ENCODE measurements around the gene XYLT1. TPM values are rescaled to one million over a fixed set of nuclear protein-coding genes. Genes with fewer than 3 reads are reported as not detected.

XYLT1 gene
- total RNA-seq, 2 experiments from 2014 or later = 7.3 to 8.9 TPM

DNA sequence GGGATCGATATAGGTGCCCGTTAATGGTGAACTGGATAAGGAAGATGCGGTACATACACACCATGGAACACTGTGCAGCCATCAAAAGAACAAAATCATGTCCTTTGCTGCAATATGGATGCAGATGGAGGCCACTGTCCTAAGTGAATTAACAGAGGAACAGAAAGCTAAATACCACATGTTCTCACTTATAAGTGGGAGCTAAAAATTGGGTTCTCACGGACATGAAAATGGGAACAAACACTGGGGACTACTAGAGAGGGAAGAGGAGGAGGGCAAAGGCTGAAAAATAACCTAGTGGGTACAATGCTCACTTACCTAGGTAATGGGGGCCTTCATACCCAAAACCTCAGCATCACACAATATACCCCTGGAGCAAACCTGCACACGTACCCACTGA lies 302.6 kb downstream of the XYLT1 start:
- ChIA-PET POLR2A (no interaction called here), CTCF (no interaction called here)

DNA sequence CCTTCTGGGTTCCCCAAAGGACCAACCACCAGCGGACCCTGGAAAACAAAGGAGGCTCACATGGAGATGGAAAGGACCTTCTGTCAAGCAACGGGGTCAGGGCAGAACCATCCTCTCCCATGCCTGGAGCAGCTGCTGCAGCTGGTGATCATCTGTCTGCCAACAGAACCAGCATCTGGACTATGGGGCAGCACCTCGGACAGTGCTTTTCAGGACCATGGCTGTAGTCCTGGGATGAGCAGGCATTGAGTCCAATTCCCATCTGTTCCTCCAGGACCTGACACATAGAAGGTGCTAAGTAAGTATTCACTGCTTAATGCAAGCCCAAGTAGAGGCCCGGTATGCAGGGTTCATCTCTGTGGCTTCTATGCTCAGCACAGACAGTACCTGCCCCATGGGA lies 304.7 kb downstream of the XYLT1 start:
- peaks cover 2% of the 10 kb centered on the region for H3K9me3 Mint-ChIP-seq
- H3K4me1 Mint-ChIP-seq (ENCODE audit: low read depth) = no peaks in the 10 kb centered on the region
- no peak for DNase-seq
- TF ChIP-seq, protein P1, sequence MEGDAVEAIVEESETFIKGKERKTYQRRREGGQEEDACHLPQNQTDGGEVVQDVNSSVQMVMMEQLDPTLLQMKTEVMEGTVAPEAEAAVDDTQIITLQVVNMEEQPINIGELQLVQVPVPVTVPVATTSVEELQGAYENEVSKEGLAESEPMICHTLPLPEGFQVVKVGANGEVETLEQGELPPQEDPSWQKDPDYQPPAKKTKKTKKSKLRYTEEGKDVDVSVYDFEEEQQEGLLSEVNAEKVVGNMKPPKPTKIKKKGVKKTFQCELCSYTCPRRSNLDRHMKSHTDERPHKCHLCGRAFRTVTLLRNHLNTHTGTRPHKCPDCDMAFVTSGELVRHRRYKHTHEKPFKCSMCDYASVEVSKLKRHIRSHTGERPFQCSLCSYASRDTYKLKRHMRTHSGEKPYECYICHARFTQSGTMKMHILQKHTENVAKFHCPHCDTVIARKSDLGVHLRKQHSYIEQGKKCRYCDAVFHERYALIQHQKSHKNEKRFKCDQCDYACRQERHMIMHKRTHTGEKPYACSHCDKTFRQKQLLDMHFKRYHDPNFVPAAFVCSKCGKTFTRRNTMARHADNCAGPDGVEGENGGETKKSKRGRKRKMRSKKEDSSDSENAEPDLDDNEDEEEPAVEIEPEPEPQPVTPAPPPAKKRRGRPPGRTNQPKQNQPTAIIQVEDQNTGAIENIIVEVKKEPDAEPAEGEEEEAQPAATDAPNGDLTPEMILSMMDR (IDR thresholded peaks at IDR 0.05) = no peak
- H3K4me3 Mint-ChIP-seq = no peak overlapping the region
- H3K27me3 Mint-ChIP-seq = no peaks in the 10 kb centered on the region
- CTCF ChIA-PET = no interaction called here
- ATAC-seq = no peak
- intact Hi-C loops (cut with micrococcal nuclease) = no loop called here
- POLR2A ChIA-PET = interaction anchor here (0.6 kb wide), 1 partner anchor 370 kb away, joined by 3 read pairs; no protein-coding TSS in a partner anchor
- H3K27ac Mint-ChIP-seq = no peak overlapping the region
- no peaks in the 10 kb centered on the region for H3K36me3 Mint-ChIP-seq (ENCODE audit: low read depth)

More for the DNA sequence above, 302.6 kb downstream of the XYLT1 start:
- H3K27ac Mint-ChIP-seq = no peak overlapping the region
- ATAC-seq (no peak), DNase-seq (no peak)
- H3K4me1 Mint-ChIP-seq (ENCODE audit: low read depth) = peaks cover 4% of the 10 kb centered on the region
- H3K27me3 Mint-ChIP-seq = no peaks in the 10 kb centered on the region
- H3K4me3 Mint-ChIP-seq = no peak overlapping the region
- TF ChIP-seq, protein P1 (IDR thresholded peaks at IDR 0.05) = no peak
- H3K9me3 Mint-ChIP-seq = peaks cover 2% of the 10 kb centered on the region
- H3K36me3 Mint-ChIP-seq (ENCODE audit: low read depth) = no peaks in the 10 kb centered on the region
- intact Hi-C loops (cut with micrococcal nuclease) = no loop called here

DNA sequence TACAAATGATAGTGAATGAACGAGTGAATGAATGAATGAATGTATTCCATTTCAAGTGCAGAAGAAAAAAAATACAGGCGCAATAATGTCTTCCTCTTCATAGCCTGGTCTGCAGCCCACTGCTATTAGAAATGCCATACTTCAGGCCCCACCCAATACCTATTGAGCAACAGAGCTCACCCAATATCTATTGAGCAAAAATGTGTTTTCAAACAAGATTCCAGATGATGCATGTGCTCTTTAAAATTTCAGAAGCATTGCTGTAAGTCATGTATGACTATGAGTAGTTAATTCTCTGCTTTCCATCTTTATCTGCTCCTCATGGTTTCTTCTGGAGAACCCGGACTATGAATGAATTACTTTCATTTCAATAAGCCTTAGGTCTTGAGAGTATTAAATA lies 308.2 kb downstream of the XYLT1 start:
- CTCF ChIA-PET = no interaction called here
- no peak overlapping the region for H3K27ac Mint-ChIP-seq
- H3K36me3 Mint-ChIP-seq (ENCODE audit: low read depth) = peaks cover 3% of the 10 kb centered on the region
- DNase-seq (no peak), ATAC-seq (no peak)
- TF ChIP-seq, protein P1 (IDR thresholded peaks at IDR 0.05) = no peak
- intact Hi-C loops (cut with micrococcal nuclease) = no loop called here
- H3K9me3 Mint-ChIP-seq = no peaks in the 10 kb centered on the region
- H3K4me3 Mint-ChIP-seq = no peak overlapping the region
- H3K4me1 Mint-ChIP-seq (ENCODE audit: low read depth) = no peaks in the 10 kb centered on the region
- POLR2A ChIA-PET = no interaction called here
- no peaks in the 10 kb centered on the region for H3K27me3 Mint-ChIP-seq

DNA sequence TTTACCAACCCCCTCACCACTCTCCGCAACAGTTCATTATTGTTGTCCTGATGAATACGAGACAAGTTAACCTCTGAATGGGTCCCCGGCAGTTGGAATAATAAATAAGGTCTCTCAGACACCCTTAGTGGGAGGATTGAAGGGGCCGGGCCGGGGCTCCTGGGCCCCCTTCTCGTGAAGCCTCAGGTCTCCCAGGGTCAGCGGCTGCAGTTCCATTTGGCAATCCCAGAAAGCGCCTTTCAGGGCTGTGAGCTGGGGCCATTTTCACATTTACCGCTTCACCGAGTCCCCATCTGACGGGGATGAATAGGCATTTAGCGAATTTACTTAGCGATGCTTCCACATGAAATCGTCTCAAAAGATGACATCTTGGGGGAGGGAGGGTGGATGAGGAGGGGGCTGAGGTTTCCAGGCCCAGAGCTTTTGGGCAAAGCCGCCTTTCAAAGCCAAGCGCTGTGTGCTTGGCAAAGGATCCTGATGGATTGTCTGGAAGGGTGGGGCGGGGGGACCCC lies 309.8 kb downstream of the XYLT1 start:
- CTCF ChIA-PET = no interaction called here
- no peaks in the 10 kb centered on the region for H3K27me3 Mint-ChIP-seq
- no peak for ATAC-seq
- H3K9me3 Mint-ChIP-seq = no peaks in the 10 kb centered on the region
- H3K27ac Mint-ChIP-seq = no peak overlapping the region
- intact Hi-C loops (cut with micrococcal nuclease) = no loop called here
- H3K4me1 Mint-ChIP-seq (ENCODE audit: low read depth) = no peaks in the 10 kb centered on the region
- H3K36me3 Mint-ChIP-seq (ENCODE audit: low read depth) = peaks cover 3% of the 10 kb centered on the region
- TF ChIP-seq, protein P1 (IDR thresholded peaks at IDR 0.05) = no peak
- H3K4me3 Mint-ChIP-seq = no peak overlapping the region
- no peak for DNase-seq
- POLR2A ChIA-PET = no interaction called here

DNA sequence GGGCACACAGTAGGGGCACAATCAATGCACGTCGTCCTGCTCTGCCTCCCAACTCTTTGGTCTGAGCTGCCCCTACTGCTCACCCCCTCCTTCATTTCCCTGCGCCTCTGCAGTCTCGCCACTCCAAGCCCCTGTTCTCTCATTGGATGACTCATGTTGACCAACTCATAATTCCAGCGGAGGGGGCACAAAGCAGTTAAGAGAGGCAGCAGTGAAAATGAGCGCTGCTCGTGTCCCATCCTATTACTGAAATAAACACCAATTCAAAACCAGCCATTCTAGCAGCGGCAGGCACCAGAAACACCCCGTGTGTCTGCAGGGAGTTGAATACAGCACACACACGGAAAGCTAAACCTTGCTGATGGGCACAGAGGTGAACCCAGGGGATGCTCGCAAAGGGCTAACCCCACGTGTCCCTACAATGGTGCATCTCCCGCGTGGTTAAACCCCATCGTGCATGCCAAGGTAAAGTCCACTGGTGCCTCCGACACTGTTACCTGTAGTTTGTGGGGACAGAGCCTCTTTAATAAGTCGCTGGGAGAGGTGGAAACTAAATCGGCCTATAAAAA lies 310.4 kb downstream of the XYLT1 start:
- H3K36me3 Mint-ChIP-seq (ENCODE audit: low read depth) = peaks cover 3% of the 10 kb centered on the region
- intact Hi-C loops (cut with micrococcal nuclease) = no loop called here
- no peaks in the 10 kb centered on the region for H3K4me1 Mint-ChIP-seq (ENCODE audit: low read depth)
- DNase-seq (no peak), ATAC-seq (no peak)
- ChIA-PET POLR2A (no interaction called here), CTCF (no interaction called here)
- no peaks in the 10 kb centered on the region for H3K27me3 Mint-ChIP-seq
- H3K9me3 Mint-ChIP-seq = no peaks in the 10 kb centered on the region
- no peak overlapping the region for H3K27ac Mint-ChIP-seq
- H3K4me3 Mint-ChIP-seq = no peak overlapping the region
- TF ChIP-seq, protein P1 (IDR thresholded peaks at IDR 0.05) = no peak

Data from activated CD8-positive, alpha-beta T cell treated with anti-CD3 and anti-CD28 coated beads for 36 hours (primary cell).